ENCODE data around the gene DNMBP. TPM values are rescaled to one million over a fixed set of nuclear protein-coding genes. Genes with fewer than 3 reads are reported as not detected.
A peak's percentile ranks its signal among the peaks of the same experiment; 100 is the strongest.

DNMBP gene
- total and polyA plus RNA-seq, 7 experiments from 2014 or later, result 0.40 to 8.5 (median 3.9) TPM

DNA sequence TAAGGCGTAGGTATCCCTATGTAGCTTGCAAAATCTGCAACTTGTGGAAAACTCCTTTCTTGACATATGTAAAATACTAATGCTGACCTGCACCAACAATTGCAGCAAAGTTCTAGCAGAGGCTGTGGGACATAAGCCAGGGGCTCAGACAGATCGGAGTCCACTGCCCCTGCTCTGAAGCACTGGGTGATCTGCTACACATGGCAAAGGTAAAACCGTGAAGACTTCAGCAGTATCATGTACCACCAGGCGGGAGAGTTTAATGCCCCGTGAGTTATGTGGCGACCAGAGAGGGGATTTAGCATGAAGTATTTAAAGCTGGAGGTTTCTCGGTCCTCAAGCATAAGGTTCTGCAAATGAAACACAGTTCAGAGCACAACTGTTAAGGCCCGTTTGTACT lies 150.9 kb downstream of the DNMBP start:
- Mint-ChIP-seq H3K9me3 (no peaks in the 10 kb centered on the region), H3K36me3 (no peaks in the 10 kb centered on the region), H3K27me3 (peaks cover 14 to 23% (median 17%) of the 10 kb centered on the region in 5 donors), H3K27ac (peak overlapping the region in 1 of 9 donors; percentile 41), H3K4me3 (no peak overlapping the region), H3K4me1 (no peaks in the 10 kb centered on the region)
- POLR2A ChIA-PET, result no interaction called here
- H3K27ac ChIP-seq (ENCODE audit: low read depth, low read length), result no peak overlapping the region
- DNase-seq (no peak), ATAC-seq (no peak)
- no peaks in the 10 kb centered on the region for H3K27me3 ChIP-seq (ENCODE audit: control insufficient read depth in 2 of 2, insufficient read depth in 2 of 2, low read length in 2 of 2)
- intact Hi-C loops (cut with micrococcal nuclease), result no loop called here
- no peaks in the 10 kb centered on the region for H3K36me3 ChIP-seq (ENCODE audit: control insufficient read depth in 2 of 3, insufficient read depth in 3 of 3, low read length in 3 of 3)
- no peaks in the 10 kb centered on the region for H3K4me1 ChIP-seq (ENCODE audit: control insufficient read depth in 2 of 2, insufficient read depth in 2 of 2, low read length in 2 of 2)
- H3K4me3 ChIP-seq (ENCODE audit: low read length), result no peak overlapping the region
- H3K9me3 ChIP-seq (ENCODE audit: control insufficient read depth in 2 of 3, low read length in 3 of 3), result no peaks in the 10 kb centered on the region
- CTCF ChIA-PET, result interaction anchor here (0.8 to 1.3 kb wide), 2 partner anchors 13 to 149 kb away, joined by 3 read pairs; no protein-coding TSS in a partner anchor

DNA sequence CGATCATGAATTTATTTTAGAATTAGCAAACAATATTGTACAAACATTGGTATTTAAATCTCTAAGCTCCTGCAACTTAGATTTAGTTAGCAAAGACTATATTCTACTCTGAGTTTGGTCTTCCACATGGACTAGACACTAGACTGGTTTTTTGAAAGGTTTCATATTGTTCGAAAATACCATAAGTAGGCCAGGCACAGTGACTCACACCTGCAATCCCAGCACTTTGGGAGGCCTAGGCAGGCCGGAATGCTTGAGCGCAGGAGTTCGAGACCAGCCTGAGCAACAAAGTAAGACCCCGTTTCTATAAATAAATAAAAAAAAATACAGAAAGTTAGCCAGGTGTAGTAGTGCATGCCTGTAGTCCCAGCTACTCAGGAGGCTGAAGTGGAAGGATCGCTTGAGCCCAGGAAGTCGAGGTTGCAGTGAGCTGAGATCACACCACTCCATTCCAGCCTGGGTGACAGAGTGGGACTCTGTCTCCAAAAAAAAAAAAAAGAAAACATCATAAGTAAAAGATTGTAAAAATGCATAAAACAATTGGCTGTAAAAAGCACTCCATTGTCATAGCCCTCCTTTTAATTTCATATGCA lies 154.2 kb downstream of the DNMBP start:
- Histone ChIP-seq H3K9me3 (ENCODE audit: control insufficient read depth in 2 of 3, low read length in 3 of 3) (no peaks in the 10 kb centered on the region), H3K27ac (ENCODE audit: low read depth, low read length) (no peak overlapping the region), H3K4me3 (ENCODE audit: low read length) (no peak overlapping the region), H3K36me3 (ENCODE audit: control insufficient read depth in 2 of 3, insufficient read depth in 3 of 3, low read length in 3 of 3) (no peaks in the 10 kb centered on the region), H3K4me1 (ENCODE audit: control insufficient read depth in 2 of 2, insufficient read depth in 2 of 2, low read length in 2 of 2) (no peaks in the 10 kb centered on the region), H3K27me3 (ENCODE audit: control insufficient read depth in 2 of 2, insufficient read depth in 2 of 2, low read length in 2 of 2) (no peaks in the 10 kb centered on the region)
- DNase-seq, result no peak
- peaks cover 0 to 3% (median 0%) of the 10 kb centered on the region in 11 donors for H3K9me3 Mint-ChIP-seq
- ChIA-PET CTCF (interaction anchor here (2.3 kb wide), 1 partner anchor 10 kb away, joined by 10 read pairs; no protein-coding TSS in a partner anchor), POLR2A (no interaction called here)
- intact Hi-C loops (cut with micrococcal nuclease), result no loop called here
- H3K27me3 Mint-ChIP-seq, result peaks cover 7 to 16% (median 10%) of the 10 kb centered on the region in 5 donors
- no peak overlapping the region for H3K27ac Mint-ChIP-seq
- no peak for ATAC-seq
- peaks cover 0 to 14% (median 10%) of the 10 kb centered on the region in 5 donors for H3K36me3 Mint-ChIP-seq
- no peak overlapping the region for H3K4me3 Mint-ChIP-seq
- no peaks in the 10 kb centered on the region for H3K4me1 Mint-ChIP-seq

DNA sequence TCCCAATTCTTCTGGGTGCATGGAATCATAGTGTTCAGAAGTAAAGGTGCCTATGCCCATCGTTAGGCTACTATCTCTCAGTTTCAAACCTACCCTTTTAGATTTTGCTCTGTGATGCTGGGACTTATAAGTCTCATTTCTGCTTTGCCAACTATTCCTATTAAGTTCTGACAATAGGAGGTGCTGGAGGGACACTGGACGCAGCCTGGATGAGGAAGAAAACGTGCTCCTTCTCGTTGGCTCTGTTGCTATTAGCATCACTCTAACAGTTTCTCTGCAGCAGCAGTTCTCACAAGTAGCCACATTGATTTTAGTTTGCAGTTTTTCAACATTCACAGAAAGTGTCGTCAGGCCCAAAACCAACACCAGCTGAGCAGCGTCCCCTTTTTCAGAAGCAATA lies 154.9 kb downstream of the DNMBP start:
- Mint-ChIP-seq H3K9me3 (peaks cover 0 to 3% (median 0%) of the 10 kb centered on the region in 11 donors), H3K27ac (no peak overlapping the region), H3K36me3 (peaks cover 0 to 14% (median 10%) of the 10 kb centered on the region in 5 donors), H3K27me3 (peaks cover 7 to 15% (median 10%) of the 10 kb centered on the region in 5 donors), H3K4me1 (no peaks in the 10 kb centered on the region), H3K4me3 (no peak overlapping the region)
- intact Hi-C loops (cut with micrococcal nuclease), result no loop called here
- H3K27me3 ChIP-seq (ENCODE audit: control insufficient read depth in 2 of 2, insufficient read depth in 2 of 2, low read length in 2 of 2), result no peaks in the 10 kb centered on the region
- no peaks in the 10 kb centered on the region for H3K4me1 ChIP-seq (ENCODE audit: control insufficient read depth in 2 of 2, insufficient read depth in 2 of 2, low read length in 2 of 2)
- POLR2A ChIA-PET, result no interaction called here
- DNase-seq (no peak), ATAC-seq (no peak)
- no peak overlapping the region for H3K4me3 ChIP-seq (ENCODE audit: low read length)
- CTCF ChIA-PET, result interaction anchor here (1.2 to 2.3 kb wide), 2 partner anchors 9 to 11 kb away, joined by 4 to 10 read pairs; no protein-coding TSS in a partner anchor
- no peaks in the 10 kb centered on the region for H3K9me3 ChIP-seq (ENCODE audit: control insufficient read depth in 2 of 3, low read length in 3 of 3)
- no peaks in the 10 kb centered on the region for H3K36me3 ChIP-seq (ENCODE audit: control insufficient read depth in 2 of 3, insufficient read depth in 3 of 3, low read length in 3 of 3)
- no peak overlapping the region for H3K27ac ChIP-seq (ENCODE audit: low read depth, low read length)

DNA sequence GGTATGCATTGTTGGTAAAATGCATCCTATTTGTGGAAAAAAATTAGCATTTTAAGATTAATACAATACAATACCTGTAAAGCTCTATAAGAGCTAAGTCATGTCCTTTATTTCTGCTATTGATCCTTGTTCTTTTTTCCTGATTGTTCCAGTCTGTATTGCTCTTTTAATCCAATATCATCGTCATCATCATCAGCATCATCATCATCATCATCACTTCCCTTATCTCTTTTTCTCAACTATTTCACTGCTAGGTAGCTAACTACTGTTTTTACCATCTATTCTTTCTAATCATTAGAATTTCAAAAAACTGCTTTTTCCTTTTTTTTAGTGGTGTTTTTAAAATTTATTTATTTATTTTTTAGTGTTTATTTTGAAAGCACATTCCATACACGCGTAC lies 156.1 kb downstream of the DNMBP start:
- Mint-ChIP-seq H3K4me3 (no peak overlapping the region), H3K36me3 (peaks cover 0 to 14% (median 10%) of the 10 kb centered on the region in 5 donors), H3K27me3 (peaks cover under 1 to 8% (median 4%) of the 10 kb centered on the region in 5 donors), H3K4me1 (no peaks in the 10 kb centered on the region), H3K9me3 (peaks cover 0 to 3% (median 0%) of the 10 kb centered on the region in 11 donors), H3K27ac (no peak overlapping the region)
- no peak for DNase-seq
- Histone ChIP-seq H3K9me3 (ENCODE audit: control insufficient read depth in 2 of 3, low read length in 3 of 3) (no peaks in the 10 kb centered on the region), H3K4me1 (ENCODE audit: control insufficient read depth in 2 of 2, insufficient read depth in 2 of 2, low read length in 2 of 2) (no peaks in the 10 kb centered on the region), H3K4me3 (ENCODE audit: low read length) (no peak overlapping the region), H3K27me3 (ENCODE audit: control insufficient read depth in 2 of 2, insufficient read depth in 2 of 2, low read length in 2 of 2) (no peaks in the 10 kb centered on the region), H3K27ac (ENCODE audit: low read depth, low read length) (no peak overlapping the region), H3K36me3 (ENCODE audit: control insufficient read depth in 2 of 3, insufficient read depth in 3 of 3, low read length in 3 of 3) (no peaks in the 10 kb centered on the region)
- POLR2A ChIA-PET, result no interaction called here
- ATAC-seq, result no peak
- intact Hi-C loops (cut with micrococcal nuclease), result no loop called here
- CTCF ChIA-PET, result interaction anchor here (0.9 to 3.1 kb wide), 3 partner anchors 8 to 192 kb away, joined by 3 to 12 read pairs (median 4); no protein-coding TSS in a partner anchor

DNA sequence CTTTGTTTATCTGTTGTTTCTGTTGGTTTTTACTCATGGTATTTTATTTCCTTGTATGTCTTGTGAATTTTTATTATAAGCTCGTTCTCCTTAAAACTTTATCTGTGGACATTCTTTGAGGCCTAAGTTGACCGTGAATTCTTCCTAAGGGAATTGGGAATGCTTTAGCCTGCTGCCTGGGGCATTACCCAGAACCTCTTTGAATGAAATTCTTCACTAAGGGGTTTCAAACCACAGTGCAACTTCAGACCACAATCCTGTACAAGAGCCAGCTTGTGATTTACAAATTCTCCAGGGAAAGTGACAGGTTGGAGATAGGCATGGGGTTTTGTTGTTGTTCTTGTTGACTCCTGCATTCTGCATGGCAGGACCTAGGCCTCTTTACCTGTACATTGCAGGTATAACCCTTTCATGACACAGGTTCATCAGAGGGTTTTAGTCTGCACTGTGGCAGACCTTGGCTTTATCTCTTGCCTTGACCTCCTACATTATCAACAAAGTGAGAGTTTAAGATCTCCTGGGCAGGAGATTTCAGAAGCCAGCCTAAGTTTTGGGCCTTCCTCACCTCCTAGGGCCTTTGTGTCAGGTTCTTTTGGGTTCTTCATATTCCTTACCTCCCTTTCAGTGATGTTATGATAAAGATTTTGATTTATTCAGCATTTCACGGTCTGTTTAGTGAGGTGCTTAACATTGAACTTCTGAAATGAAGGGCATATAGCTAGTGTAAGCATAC lies 157.1 kb downstream of the DNMBP start:
- Mint-ChIP-seq H3K27me3 (peaks cover 0 to 3% (median 1%) of the 10 kb centered on the region in 5 donors), H3K27ac (no peak overlapping the region), H3K9me3 (peaks cover 0 to 3% (median 0%) of the 10 kb centered on the region in 11 donors), H3K4me3 (no peak overlapping the region), H3K4me1 (no peaks in the 10 kb centered on the region), H3K36me3 (peaks cover 0 to 14% (median 10%) of the 10 kb centered on the region in 5 donors)
- CTCF ChIA-PET, result interaction anchor here (0.9 to 3.1 kb wide), 2 partner anchors 7 to 193 kb away, joined by 3 to 12 read pairs; no protein-coding TSS in a partner anchor
- Histone ChIP-seq H3K27ac (ENCODE audit: low read depth, low read length) (no peak overlapping the region), H3K4me3 (ENCODE audit: low read length) (no peak overlapping the region), H3K4me1 (ENCODE audit: control insufficient read depth in 2 of 2, insufficient read depth in 2 of 2, low read length in 2 of 2) (no peaks in the 10 kb centered on the region), H3K27me3 (ENCODE audit: control insufficient read depth in 2 of 2, insufficient read depth in 2 of 2, low read length in 2 of 2) (no peaks in the 10 kb centered on the region), H3K36me3 (ENCODE audit: control insufficient read depth in 2 of 3, insufficient read depth in 3 of 3, low read length in 3 of 3) (no peaks in the 10 kb centered on the region), H3K9me3 (ENCODE audit: control insufficient read depth in 2 of 3, low read length in 3 of 3) (no peaks in the 10 kb centered on the region)
- DNase-seq (no peak), ATAC-seq (no peak)
- intact Hi-C loops (cut with micrococcal nuclease), result no loop called here
- POLR2A ChIA-PET, result no interaction called here

DNA sequence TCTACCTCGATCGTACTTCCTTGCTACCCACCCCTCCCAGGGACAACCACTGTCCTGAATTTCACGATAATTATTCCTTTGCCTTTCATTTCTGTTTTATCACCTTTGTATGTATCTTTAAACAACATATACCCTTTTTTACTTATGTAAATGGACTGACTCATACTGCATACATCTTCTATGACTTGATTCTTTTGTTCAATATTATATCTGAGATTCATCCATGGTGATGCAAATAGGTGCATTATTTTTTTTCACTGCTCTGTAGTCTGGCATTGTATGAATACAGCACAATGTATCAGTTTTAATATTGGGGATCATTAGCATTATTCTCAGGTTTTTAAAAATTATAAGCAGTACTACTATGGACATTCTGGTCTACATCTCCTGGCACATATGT lies 157.9 kb downstream of the DNMBP start:
- Histone ChIP-seq H3K36me3 (ENCODE audit: control insufficient read depth in 2 of 3, insufficient read depth in 3 of 3, low read length in 3 of 3) (no peaks in the 10 kb centered on the region), H3K4me3 (ENCODE audit: low read length) (no peak overlapping the region), H3K4me1 (ENCODE audit: control insufficient read depth in 2 of 2, insufficient read depth in 2 of 2, low read length in 2 of 2) (no peaks in the 10 kb centered on the region), H3K9me3 (ENCODE audit: control insufficient read depth in 2 of 3, low read length in 3 of 3) (no peaks in the 10 kb centered on the region), H3K27me3 (ENCODE audit: control insufficient read depth in 2 of 2, insufficient read depth in 2 of 2, low read length in 2 of 2) (no peaks in the 10 kb centered on the region), H3K27ac (ENCODE audit: low read depth, low read length) (no peak overlapping the region)
- intact Hi-C loops (cut with micrococcal nuclease), result no loop called here
- CTCF ChIA-PET, result interaction anchor here (3.1 kb wide), 1 partner anchor 194 kb away, joined by 12 read pairs; no protein-coding TSS in a partner anchor
- ATAC-seq (no peak), DNase-seq (no peak)
- POLR2A ChIA-PET, result interaction anchor here (0.6 kb wide), 1 partner anchor 169 kb away, joined by 6 read pairs; no protein-coding TSS in a partner anchor
- Mint-ChIP-seq H3K36me3 (peaks cover 0 to 14% (median 10%) of the 10 kb centered on the region in 5 donors), H3K4me3 (no peak overlapping the region), H3K4me1 (no peaks in the 10 kb centered on the region), H3K9me3 (peaks cover 0 to 3% (median 0%) of the 10 kb centered on the region in 11 donors), H3K27me3 (peaks cover 0 to 2% (median 0%) of the 10 kb centered on the region in 5 donors), H3K27ac (peak overlapping the region in 1 of 9 donors; percentile 11)
